ENCODE measurements around the gene DES. TPM values are rescaled to one million over a fixed set of nuclear protein-coding genes. Genes with fewer than 3 reads are reported as not detected.

The DES gene
- total RNA-seq, 1 experiment from 2014 or later = 4.2 TPM

DNA sequence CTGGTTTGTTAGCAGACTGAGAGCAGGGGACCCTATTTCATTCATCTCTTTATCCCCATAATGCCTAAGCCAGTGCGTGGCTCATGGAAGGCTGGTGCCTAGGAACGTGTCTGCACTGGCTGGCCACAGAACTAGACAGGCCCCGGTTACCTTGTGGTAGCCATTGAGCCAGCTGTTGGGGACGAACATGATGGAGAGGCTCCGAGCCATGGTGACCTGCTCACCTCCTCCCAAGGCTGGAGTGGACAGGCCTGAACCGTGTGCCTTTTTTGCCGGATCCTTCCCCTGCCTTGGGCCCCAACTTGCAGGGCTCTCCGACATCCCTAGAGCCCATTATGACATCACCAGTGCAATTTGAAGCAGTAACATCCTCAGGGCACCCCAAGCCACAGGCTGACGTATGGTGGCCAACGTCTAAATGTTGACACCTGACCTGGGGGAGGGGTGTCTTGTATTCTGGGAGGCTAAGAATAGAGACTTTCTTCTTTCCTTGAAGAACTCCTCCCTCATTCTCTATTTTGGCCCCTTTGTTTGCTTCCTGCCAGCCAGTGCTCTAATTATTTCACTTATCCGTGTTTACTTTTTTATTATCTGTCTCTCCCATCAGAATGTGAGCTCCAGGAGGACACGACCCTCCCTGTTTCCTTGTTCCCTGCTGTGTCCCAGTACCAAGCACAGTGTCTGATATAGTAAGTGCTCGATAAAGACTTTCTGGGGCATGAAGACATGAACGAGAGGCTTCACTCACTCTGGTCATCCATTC lies 18.3 kb upstream of the DES start:
- DNase-seq (ENCODE audit: low read depth, low spot score) (no peak), ATAC-seq (no peak)
- ChIA-PET CTCF (interaction anchor here (2.7 kb wide), 1 partner anchor 130 kb away, joined by 11 read pairs; no protein-coding TSS in a partner anchor), RAD21 (ENCODE audit: low non-redundant PET in 1 of 2, low total read pairs in 2 of 2, uncharacterized antibody in 2 of 2, unreplicated experiment in 2 of 2) (no interaction called here), POLR2A (no interaction called here)
- Histone ChIP-seq H3K4me2 (ENCODE audit: low read length) (no peak overlapping the region), H3K9ac (ENCODE audit: low read length) (no peak overlapping the region), H3K79me2 (ENCODE audit: insufficient read depth, low read length) (no peaks in the 10 kb centered on the region), H3K4me3 (replicated peaks in 1 of 2; ENCODE audit: low read depth in 1 of 2, low read length in 2 of 2) (no peak overlapping the region), H3K27me3 (ENCODE audit: insufficient read depth, low read length) (no peaks in the 10 kb centered on the region), H3K36me3 (ENCODE audit: control insufficient read depth in 1 of 2, insufficient read depth in 2 of 2, low read length in 2 of 2) (no peaks in the 10 kb centered on the region), H3K9me3 (ENCODE audit: control insufficient read depth in 1 of 2, insufficient read depth in 1 of 2, low read depth in 1 of 2, low read length in 2 of 2) (no peaks in the 10 kb centered on the region), H4K20me1 (ENCODE audit: insufficient read depth) (no peaks in the 10 kb centered on the region), H3K9me2 (ENCODE audit: insufficient read depth) (no peaks in the 10 kb centered on the region), H2AFZ (ENCODE audit: low read depth, low read length, poor library complexity, severe bottlenecking) (no peak overlapping the region), H3K4me1 (ENCODE audit: control insufficient read depth in 1 of 2, insufficient read depth in 2 of 2, low read length in 2 of 2) (peaks cover 11 to 34% of the 10 kb centered on the region in 2 experiments; a peak in 3 of 4 replicates), H3K27ac (ENCODE audit: low read depth, low read length) (no peak overlapping the region)
- BruUV-seq (replicated peaks) = no TSS peak
- intact Hi-C loops (cut with micrococcal nuclease) = loop anchor here (10.0 kb wide), 1 partner anchor 245 kb away; no protein-coding TSS in a partner anchor
- TF ChIP-seq POLR2A (IDR thresholded peaks at IDR 0.05; ENCODE audit: borderline replicate concordance, extremely low read depth, insufficient read depth, insufficient read length) = no peak
- no peak for TF ChIP-seq JUND (IDR thresholded peaks at IDR 0.05)
- no peak for TF ChIP-seq EGR1 (IDR thresholded peaks at IDR 0.05; ENCODE audit: low read depth)
- no peak for TF ChIP-seq EZH2 (IDR thresholded peaks at IDR 0.05)
- no peak for TF ChIP-seq ZBTB33 (IDR thresholded peaks at IDR 0.05; ENCODE audit: extremely low read depth, insufficient replicate concordance, low read length)
- TF ChIP-seq, protein P1, sequence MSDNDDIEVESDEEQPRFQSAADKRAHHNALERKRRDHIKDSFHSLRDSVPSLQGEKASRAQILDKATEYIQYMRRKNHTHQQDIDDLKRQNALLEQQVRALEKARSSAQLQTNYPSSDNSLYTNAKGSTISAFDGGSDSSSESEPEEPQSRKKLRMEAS (IDR thresholded peaks at IDR 0.05) = no peak
- no peak for TF ChIP-seq ZFX (IDR thresholded peaks at IDR 0.05)
- TF ChIP-seq CEBPB (IDR thresholded peaks at IDR 0.05; ENCODE audit: low read depth) = no peak
- TF ChIP-seq SP1 (IDR thresholded peaks at IDR 0.05; ENCODE audit: low read depth) = no peak

Measured in HCT116 (cell line).